ENCODE data around the gene TBC1D16. TPM values are rescaled to one million over a fixed set of nuclear protein-coding genes. Genes with fewer than 3 reads are reported as not detected.
"Not testable (repeated sequence)": the region's sequence is repeated elsewhere in the genome, so short reads cannot be mapped to it uniquely, and the experiment has no call there.

Gene TBC1D16
- total and polyA plus RNA-seq, 12 donors: 4.8 to 23.3 (median 17.0) TPM

- WGBS, 2 donors: 85 to 86% methylated on average over 10 of the region's 10 CpGs
- no peak for TF ChIP-seq CTCF (IDR thresholded peaks at IDR 0.05)
- H3K27me3 ChIP-seq: peaks cover 0 to 55% (median 33%) of the 10 kb centered on the region in 7 donors
Measured at GRCh38 chr17:79902146-79902791, 133.4 kb downstream of the TBC1D16 start.

GRCh38 chr17:79901131-79901530 lies 134.5 kb downstream of the TBC1D16 start:
- intact Hi-C loops (cut with DNase I): loop anchor here in 1 of 10 donors (10.0 kb wide), 1 partner anchor 46 kb away; no protein-coding TSS in a partner anchor
- no peak for DNase-seq
- ATAC-seq: no peak
- H3K4me3 ChIP-seq: no peak overlapping the region
- no peaks in the 10 kb centered on the region for H3K4me1 ChIP-seq
- 81 to 86% methylated on average over 6 of the region's 6 CpGs for WGBS, 2 donors
- H3K9me3 ChIP-seq: peaks cover 0 to 12% (median 7%) of the 10 kb centered on the region in 11 donors
- no peak overlapping the region for H3K27ac ChIP-seq
- no peak for TF ChIP-seq CTCF (IDR thresholded peaks at IDR 0.05)
- H3K27me3 ChIP-seq: peaks cover 0 to 44% (median 33%) of the 10 kb centered on the region in 7 donors
- no peaks in the 10 kb centered on the region for H3K36me3 ChIP-seq

More at GRCh38 chr17:79902146-79902791, 133.4 kb downstream of the TBC1D16 start:
- H3K36me3 ChIP-seq: no peaks in the 10 kb centered on the region
- H3K27ac ChIP-seq: no peak overlapping the region
- ATAC-seq (no peak), DNase-seq (no peak)
- H3K4me3 ChIP-seq: no peak overlapping the region
- intact Hi-C loops (cut with DNase I): loop anchor here in 1 of 10 donors (10.0 kb wide), 1 partner anchor 47 kb away; no protein-coding TSS in a partner anchor
- H3K9me3 ChIP-seq: peaks cover 0 to 12% (median 7%) of the 10 kb centered on the region in 11 donors
- H3K4me1 ChIP-seq: no peaks in the 10 kb centered on the region

- no peak overlapping the region for H3K27ac ChIP-seq
- 81 to 82% methylated on average over 4 of the region's 4 CpGs for WGBS, 2 donors
- no peak for DNase-seq
- no peaks in the 10 kb centered on the region for H3K4me1 ChIP-seq
- no peaks in the 10 kb centered on the region for H3K36me3 ChIP-seq
- no peak for ATAC-seq
- TF ChIP-seq CTCF (IDR thresholded peaks at IDR 0.05): no peak
- H3K27me3 ChIP-seq: peaks cover 0 to 31% (median 23%) of the 10 kb centered on the region in 7 donors
- no peak overlapping the region for H3K4me3 ChIP-seq
- intact Hi-C loops (cut with DNase I): no loop called here
- H3K9me3 ChIP-seq: peaks cover 0 to 12% (median 7%) of the 10 kb centered on the region in 11 donors
Measured at GRCh38 chr17:79899584-79899983, 136.1 kb downstream of the TBC1D16 start.

- Histone ChIP-seq H3K27me3 (peaks cover 0 to 19% (median 12%) of the 10 kb centered on the region in 7 donors), H3K4me1 (no peaks in the 10 kb centered on the region), H3K27ac (no peak overlapping the region), H3K4me3 (no peak overlapping the region), H3K9me3 (peaks cover 0 to 12% (median 7%) of the 10 kb centered on the region in 11 donors), H3K36me3 (no peaks in the 10 kb centered on the region)
- TF ChIP-seq CTCF (IDR thresholded peaks at IDR 0.05): no peak
- ATAC-seq: no peak
- 74 to 83% methylated on average over 12 of the region's 12 CpGs for WGBS, 2 donors
- DNase-seq: no peak
- intact Hi-C loops (cut with DNase I): no loop called here
Measured at GRCh38 chr17:79897243-79898063, 138.2 kb downstream of the TBC1D16 start.

- intact Hi-C loops (cut with DNase I); ATAC-seq; H3K27ac ChIP-seq; H3K36me3 ChIP-seq; H3K4me3 ChIP-seq; H3K9me3 ChIP-seq; DNase-seq: not testable (repeated sequence)
- H3K27me3 ChIP-seq: peaks cover 0 to 31% (median 16%) of the 10 kb centered on the region in 7 donors
- H3K4me1 ChIP-seq: peaks cover 2 to 20% (median 18%) of the 10 kb centered on the region in 9 donors
- 93 to 98% methylated on average over 4 of the region's 4 CpGs for whole genome bisulfite sequencing, 2 donors
Measured at GRCh38 chr17:79893457-79893856, 142.2 kb downstream of the TBC1D16 start.
